GM21526 (cell line): ENCODE measurements around the gene ABCB6.

Experiments
- ATAC-seq: cut with Tn5 transposase; IDR thresholded peaks from one replicate; pipeline ENCODE4 v1.9.1; 2021; ENCODE audit warnings: moderate library complexity; ENCODE audit not compliant: unreplicated experiment, low FRiP score

ABCB6 gene

DNA sequence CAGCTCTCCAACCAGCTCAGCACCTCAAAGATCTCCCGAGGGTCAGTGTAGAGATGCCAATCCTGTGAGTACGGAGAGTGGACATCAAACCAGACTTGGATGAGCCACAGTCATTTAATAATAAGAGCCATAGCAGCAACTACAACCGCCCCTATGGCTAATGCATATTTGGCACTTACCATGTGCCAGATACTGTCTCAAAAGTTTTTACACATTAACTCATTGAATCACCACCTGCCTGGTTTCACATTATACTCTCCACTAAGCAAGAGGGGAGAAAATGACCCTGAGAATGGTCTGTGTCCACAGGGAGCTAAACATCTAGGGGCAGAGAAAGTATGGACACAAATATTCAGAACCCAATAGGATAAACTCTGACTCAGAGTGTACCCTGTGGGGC, 44.6 kb downstream of the ABCB6 start:
- ATAC-seq, result no peak

DNA sequence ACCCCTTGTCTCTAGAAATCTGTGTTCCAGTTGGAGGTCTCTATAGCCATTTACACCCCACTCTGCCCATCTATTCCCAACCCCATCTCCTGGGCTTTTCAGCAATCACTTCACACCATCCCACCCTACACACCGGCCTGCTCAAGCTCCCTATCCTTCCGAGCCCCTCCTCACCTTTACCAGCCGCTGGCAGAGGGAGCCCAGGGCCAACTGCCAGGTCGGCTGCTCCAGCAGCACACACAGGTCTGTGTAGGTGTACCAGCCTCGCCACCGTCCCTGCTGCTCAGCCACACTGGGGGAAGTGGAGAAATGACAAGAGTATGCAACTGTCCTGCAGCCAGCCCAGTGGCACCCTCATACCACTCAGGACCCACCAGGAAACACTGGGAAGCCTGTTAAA, 45.6 kb downstream of the ABCB6 start:
- ATAC-seq, result no peak

DNA sequence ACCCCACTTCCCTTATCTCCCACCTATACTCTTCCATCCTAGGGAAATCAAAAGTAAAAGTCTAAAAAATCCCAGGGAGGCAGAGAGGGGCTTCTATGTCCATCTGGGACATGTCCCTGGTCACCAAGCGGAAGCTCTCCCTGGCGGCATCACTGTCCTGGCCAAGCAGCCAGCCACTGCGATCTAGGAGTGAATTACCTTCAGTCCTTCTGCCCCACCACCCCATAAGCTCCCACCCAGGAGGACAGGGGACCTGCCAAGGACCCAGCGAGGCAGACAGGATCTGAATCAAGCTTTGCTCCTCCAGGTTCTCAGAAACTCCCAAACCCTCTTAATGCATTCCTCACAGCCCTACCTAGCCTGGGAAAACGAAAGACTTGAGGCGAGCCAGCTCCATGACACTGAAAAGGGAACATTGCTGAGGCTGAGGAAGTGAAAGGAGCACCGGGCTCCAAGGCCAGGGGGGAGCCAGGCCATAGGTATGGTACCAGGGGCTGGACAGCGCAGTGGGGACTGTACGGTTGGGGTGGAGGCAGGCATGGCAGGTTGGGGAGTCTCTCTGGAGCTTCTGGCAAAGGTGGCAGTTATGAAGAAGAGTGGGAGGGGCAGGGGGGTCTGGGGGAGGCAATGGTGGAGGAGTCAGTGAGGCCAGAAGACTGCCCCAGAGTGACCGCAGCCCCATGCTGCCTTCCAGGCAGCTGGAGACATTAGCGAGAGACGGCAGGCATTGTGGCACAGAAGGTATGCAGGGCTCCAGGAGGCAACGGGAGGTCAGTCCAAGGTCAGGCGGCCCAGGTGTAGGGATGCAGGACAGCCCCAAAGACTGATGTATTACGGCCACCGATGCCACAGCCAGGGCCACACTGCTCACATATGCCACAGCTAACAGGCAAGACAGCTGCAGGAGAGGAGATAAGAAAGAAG, 46.3 kb downstream of the ABCB6 start:
- ATAC-seq, result no peak

DNA sequence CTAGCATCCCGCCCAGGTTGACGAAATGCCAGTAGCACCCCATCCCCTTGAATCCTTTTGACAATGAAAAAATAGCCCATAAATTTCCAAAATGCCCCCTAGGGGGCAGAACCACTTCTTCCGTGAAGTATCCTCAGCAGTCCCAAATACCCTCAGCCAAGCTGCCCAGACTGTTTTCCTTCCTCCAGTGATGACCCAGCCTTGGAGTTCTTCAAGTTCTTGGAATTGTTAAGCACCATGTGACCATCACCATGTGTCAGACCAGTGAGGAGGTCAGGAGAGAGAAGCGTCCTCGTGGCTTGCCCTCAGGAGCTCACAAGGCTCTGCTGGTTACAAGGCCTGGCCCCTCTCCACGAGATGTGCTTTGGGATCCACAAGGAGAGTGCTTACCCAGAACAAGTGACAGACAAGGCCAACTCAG, 47.5 kb downstream of the ABCB6 start:
- no peak for ATAC-seq

DNA sequence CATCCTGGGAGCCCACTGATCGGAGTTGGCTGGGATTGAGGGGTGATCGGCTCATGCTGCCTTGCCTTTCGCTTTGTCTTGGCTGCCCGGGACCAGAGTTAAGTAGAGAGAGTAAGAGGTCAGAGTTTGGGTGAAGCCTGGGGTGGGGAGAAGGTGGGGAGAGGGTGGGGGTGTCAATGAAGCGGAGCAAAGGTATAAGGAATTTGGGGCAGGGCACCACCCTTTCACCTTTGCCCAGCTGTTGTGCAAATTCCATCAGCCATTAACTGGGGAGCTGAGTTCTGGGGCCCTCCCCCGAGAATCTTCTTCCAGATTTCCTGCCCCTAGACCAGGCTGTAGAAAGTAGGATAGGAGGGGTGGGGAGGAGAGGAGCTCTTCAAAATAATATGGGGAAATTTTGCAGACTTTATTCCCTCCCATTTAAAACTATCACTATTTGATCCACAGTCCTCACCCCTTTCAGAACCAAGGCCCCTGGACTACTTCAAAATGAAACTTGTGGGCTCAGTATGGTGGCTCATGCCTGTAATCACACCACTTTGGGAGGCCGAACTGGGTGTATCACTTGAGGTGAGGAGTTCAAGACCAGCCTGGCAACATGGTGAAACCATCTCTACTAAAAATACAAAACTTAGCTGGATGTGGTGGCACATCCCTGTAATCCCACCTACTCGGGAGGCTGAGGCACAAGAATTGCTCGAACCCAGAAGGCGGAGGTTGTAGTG, 48.7 kb downstream of the ABCB6 start, which contains the start of gene SLC23A3:
SLC23A3 (minus strand) TSS at position 100 of the 725 bp plus-strand sequence; CDS start at position 55, 45 bp downstream.
- no peak for ATAC-seq

DNA sequence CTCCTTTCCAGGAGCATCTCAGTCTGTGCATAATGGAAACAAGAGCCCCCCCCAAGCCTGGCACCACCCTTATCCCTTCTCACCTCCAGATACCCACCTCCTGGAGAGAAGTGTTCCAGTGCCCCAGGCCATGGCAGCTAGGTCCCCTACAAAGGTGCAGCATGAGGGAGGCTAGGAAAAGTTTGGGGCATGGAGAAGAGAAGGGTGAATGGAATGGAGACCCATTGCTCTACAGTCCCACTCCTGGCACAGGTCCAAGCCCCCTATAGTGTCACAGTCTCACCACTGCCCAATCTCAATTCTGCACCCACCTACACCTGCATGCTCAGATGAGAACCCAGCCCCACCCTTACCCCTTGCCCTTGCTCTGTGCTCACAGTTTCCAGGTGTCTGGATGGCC, 49.8 kb downstream of the ABCB6 start:
- ATAC-seq, result no peak

DNA sequence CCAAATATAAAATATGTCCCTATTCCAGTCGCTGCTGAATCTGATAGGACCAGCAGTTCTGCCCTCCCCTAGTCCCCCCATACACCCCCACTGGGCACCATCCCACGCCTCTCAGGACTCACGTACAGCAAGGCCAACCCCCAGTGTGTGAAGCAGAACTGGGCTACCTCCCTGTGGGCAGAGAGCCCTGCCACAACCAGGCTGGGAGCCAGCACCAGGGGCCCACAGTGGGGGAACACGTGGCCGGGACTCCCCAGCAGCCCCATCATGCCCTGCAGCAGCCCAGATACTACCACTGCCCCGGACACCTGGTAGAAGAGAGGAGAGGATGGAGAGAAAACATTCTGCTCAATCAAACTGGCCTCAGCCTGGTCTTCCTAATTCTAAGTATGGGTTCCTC, 50.2 kb downstream of the ABCB6 start:
- ATAC-seq, result no peak

DNA sequence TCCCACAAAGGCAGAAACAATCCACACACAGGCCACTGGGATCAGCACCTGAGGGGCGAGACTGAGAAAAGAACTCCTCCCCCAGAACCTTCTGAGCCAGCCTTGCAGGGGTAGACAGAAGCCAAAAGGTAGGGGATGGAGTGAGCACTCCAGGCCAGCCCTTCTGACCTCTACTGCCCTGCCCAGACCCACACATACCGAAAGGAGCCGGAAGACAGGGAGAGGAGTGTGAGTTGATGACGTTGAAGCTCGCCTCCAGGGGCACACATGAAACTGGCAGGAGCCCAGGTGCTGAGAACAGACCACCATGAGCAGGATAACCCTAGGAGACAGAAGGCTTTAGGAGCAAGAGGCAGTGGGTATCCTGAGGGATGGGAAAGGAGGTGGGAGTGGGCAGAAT, 50.8 kb downstream of the ABCB6 start:
- no peak for ATAC-seq

DNA sequence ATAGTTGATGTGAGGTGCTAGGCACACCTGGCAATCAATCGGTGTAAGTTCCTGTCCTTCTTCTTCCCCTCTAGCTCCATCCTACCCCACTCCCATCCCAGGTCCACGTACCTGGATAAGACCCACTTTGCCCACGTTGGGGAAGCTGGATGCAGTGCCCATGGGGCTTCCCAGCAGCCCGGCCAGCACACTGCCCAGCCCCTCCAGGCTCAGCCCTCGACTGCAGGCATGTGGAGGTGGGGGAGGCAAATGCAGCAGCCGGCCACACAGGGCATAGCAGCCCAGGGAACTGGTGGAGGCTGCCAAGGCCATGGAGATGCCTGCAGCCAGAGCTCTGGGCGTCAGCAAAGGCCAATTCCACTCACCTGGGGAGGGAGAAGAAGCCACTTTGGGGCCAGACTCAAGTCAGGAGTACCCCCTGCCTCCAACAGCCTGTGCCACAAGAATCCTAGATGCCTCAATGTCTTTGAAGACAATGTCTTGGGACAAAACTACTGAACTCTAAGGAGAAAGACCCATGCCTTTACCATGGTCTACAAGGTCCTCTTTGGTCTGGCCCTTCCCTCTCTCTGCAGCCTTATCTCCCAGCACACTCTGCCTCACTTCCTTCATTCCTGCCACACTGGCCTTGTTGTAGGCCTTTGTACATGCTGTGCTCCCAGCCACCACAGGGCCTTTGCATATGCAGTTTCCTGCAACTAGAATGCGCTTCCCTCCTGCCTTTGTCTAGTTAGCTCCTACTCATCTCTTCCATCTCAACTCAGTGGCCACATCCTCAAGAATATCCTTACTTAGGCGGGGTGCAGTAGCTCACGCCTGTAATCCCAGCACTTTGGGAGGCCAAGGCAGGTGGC, 53.5 kb downstream of the ABCB6 start:
- no peak for ATAC-seq

DNA sequence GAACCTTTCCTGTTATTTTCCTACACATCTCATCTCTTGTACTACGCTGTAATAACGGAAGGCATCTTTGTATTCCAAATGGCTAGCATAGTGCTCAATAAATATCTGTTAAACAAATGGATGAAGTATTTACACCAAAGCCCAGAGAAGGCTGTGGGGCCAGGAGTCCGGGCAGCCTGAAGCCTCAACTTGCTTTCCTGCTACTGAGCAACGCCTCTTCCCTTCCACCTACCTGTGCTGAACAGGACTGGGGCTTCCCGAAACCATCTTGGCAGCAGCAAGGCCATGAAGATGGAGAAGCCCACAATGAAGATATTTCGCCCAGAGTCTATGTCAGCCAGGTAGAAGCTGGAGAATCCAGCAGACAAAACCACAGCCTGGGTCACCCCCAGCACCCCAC, 55.6 kb downstream of the ABCB6 start:
- ATAC-seq, result no peak

DNA sequence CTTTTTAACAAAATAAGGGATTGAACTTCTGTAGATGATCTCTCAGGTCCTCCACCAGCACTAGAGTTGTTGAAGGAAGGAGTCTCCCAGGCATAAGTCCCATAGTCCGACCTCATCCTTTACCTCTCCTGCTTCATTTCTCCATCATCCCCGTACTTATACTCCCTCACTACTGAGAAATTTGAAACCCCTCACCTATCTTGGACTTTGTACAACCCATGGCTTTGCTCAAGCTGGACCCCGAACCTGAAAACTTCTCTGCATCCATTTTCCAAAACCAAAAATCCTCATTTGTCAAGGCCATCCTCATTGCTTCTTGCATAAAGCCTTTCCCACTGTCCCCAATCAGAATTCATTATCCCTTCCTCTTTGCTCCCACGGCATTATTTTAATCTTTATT, 57.7 kb downstream of the ABCB6 start:
- ATAC-seq, result no peak

DNA sequence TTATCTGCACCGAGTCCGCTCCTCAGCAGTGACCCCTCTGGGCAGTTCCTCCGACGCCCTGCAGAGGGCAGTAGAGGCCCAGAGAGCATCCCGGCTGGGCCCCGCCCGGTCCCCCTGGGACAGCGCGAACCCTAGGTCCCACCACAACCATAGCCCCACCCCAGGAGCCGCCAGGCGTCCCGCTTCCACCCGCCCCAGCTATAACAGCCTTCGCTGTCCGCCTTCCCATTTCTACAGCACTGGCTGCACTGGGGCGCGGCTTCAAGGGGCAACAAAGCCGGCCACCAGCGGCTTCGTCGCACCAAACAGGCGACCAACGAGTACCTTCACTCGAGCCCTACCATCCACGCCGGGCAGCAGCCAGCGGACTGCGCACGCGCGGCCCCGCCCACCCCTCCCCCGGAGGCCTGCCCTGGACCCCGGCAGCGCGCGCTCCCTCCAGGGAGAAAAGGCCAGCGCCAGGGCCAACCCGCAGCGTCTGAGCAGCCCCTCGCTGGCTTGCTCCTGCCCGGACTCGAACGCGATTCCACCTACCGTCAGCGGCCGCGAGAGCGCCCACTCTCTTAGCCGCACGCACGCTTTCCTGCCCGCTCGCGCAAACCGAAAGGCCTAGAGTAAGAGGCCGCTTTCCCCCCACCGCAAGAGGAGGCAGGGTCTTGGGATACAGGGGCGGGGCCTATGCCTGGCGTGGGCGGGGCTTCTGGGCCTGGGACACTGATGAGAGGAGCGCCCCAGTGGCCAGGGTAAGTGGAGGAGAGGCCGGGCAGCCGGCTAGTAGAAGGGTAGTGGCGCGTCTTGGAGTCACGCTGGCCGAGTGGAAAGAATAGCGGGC, 58.4 kb downstream of the ABCB6 start, which contains the start of gene NHEJ1:
NHEJ1 (minus strand) TSS at position 630 of the 832 bp plus-strand sequence. CDS start 2,453 bp downstream, outside the sequence.
- ATAC-seq, result peak; percentile 80
